Activated naive CD8-positive, alpha-beta T cell (primary cell): ENCODE data around the gene RPS6KB1.
"Not testable (repeated sequence)": the region's sequence is repeated elsewhere in the genome, so short reads cannot be mapped to it uniquely, and the experiment has no call there.

Experiments
- H3K27ac Mint-ChIP-seq: one replicate; pipeline ENCODE4 v1.8.0; 2021; ENCODE audit warnings: mixed read lengths
- H3K27me3 Mint-ChIP-seq: one replicate; pipeline ENCODE4 v1.8.0; 2021; ENCODE audit warnings: mixed read lengths
- H3K36me3 Mint-ChIP-seq: one replicate; pipeline ENCODE4 v1.8.0; 2021; ENCODE audit warnings: mixed read lengths
- H3K4me1 Mint-ChIP-seq: one replicate; pipeline ENCODE4 v1.8.0; 2021; ENCODE audit warnings: low read depth, mixed read lengths
- H3K4me3 Mint-ChIP-seq: one replicate; pipeline ENCODE4 v1.8.0; 2021; ENCODE audit warnings: mild to moderate bottlenecking, mixed read lengths
- H3K9me3 Mint-ChIP-seq: one replicate; pipeline ENCODE4 v1.8.0; 2021; ENCODE audit warnings: low read depth, mixed read lengths

Gene RPS6KB1

GRCh38 chr17:59892924-59893675 lies at the start of gene RPS6KB1, which contains the start of gene TUBD1:
TSS of gene RPS6KB1 (plus strand) at chr17:59893121. CDS start at chr17:59893185, 64 bp downstream.
TSS of gene TUBD1 (minus strand) at chr17:59892943. CDS start at chr17:59891002, 1,941 bp downstream.
- peak within 1 kb of the TSS; percentile 100 for H3K4me3 Mint-ChIP-seq
- H3K36me3 Mint-ChIP-seq, result peaks cover 7% of the 10 kb centered on the region
- H3K9me3 Mint-ChIP-seq, result no peaks in the 10 kb centered on the region
- no peaks in the 10 kb centered on the region for H3K27me3 Mint-ChIP-seq
- H3K4me1 Mint-ChIP-seq, result peaks cover 59% of the 10 kb centered on the region
- H3K27ac Mint-ChIP-seq, result peak within 1 kb of the TSS; percentile 99

- Mint-ChIP-seq H3K36me3 (peaks cover 22% of the 10 kb centered on the region), H3K4me3 (peak overlapping the region; percentile 74), H3K9me3 (no peaks in the 10 kb centered on the region), H3K27ac (peak overlapping the region; percentile 100), H3K27me3 (no peaks in the 10 kb centered on the region), H3K4me1 (peaks cover 69% of the 10 kb centered on the region)
These were observed 47.9 kb upstream of the RPS6KB1 start for GRCh38 chr17:59844884-59845594.

GRCh38 chr17:59845595-59846393 lies 47.1 kb upstream of the RPS6KB1 start:
- no peaks in the 10 kb centered on the region for H3K27me3 Mint-ChIP-seq

GRCh38 chr17:59846394-59847165 lies 46.3 kb upstream of the RPS6KB1 start:
- no peaks in the 10 kb centered on the region for H3K9me3 Mint-ChIP-seq
- peak overlapping the region; percentile 69 for H3K4me3 Mint-ChIP-seq
- H3K27ac Mint-ChIP-seq, result peak overlapping the region; percentile 100
- H3K27me3 Mint-ChIP-seq, result no peaks in the 10 kb centered on the region
- peaks cover 65% of the 10 kb centered on the region for H3K4me1 Mint-ChIP-seq
- H3K36me3 Mint-ChIP-seq, result peaks cover 7% of the 10 kb centered on the region

More at GRCh38 chr17:59845595-59846393, 47.1 kb upstream of the RPS6KB1 start:
- Mint-ChIP-seq H3K27ac (peak overlapping the region; percentile 100), H3K4me1 (peaks cover 67% of the 10 kb centered on the region), H3K4me3 (peak overlapping the region; percentile 74), H3K9me3 (no peaks in the 10 kb centered on the region), H3K36me3 (peaks cover 15% of the 10 kb centered on the region)

- peak overlapping the region; percentile 80 for H3K27ac Mint-ChIP-seq
- H3K27me3 Mint-ChIP-seq, result no peaks in the 10 kb centered on the region
- H3K4me1 Mint-ChIP-seq, result peaks cover 67% of the 10 kb centered on the region
- no peaks in the 10 kb centered on the region for H3K9me3 Mint-ChIP-seq
- no peak overlapping the region for H3K4me3 Mint-ChIP-seq
- no peaks in the 10 kb centered on the region for H3K36me3 Mint-ChIP-seq
These were observed 44.6 kb upstream of the RPS6KB1 start for GRCh38 chr17:59848385-59848668.

GRCh38 chr17:59848778-59849177 lies 44.1 kb upstream of the RPS6KB1 start:
- Mint-ChIP-seq H3K4me1 (peaks cover 66% of the 10 kb centered on the region), H3K9me3 (no peaks in the 10 kb centered on the region), H3K27me3 (no peaks in the 10 kb centered on the region), H3K27ac (peak overlapping the region; percentile 80), H3K36me3 (no peaks in the 10 kb centered on the region), H3K4me3 (peak overlapping the region; percentile 23)

- H3K9me3 Mint-ChIP-seq, H3K27ac Mint-ChIP-seq, H3K27me3 Mint-ChIP-seq, H3K4me3 Mint-ChIP-seq, H3K36me3 Mint-ChIP-seq: not testable (repeated sequence)
- peaks cover 53% of the 10 kb centered on the region for H3K4me1 Mint-ChIP-seq
These were observed 42.6 kb upstream of the RPS6KB1 start for GRCh38 chr17:59850311-59850710.

- Mint-ChIP-seq H3K4me3 (no peak overlapping the region), H3K36me3 (no peaks in the 10 kb centered on the region), H3K9me3 (no peaks in the 10 kb centered on the region), H3K27me3 (no peaks in the 10 kb centered on the region), H3K4me1 (peaks cover 41% of the 10 kb centered on the region), H3K27ac (peak overlapping the region; percentile 64)
These were observed 41.2 kb upstream of the RPS6KB1 start for GRCh38 chr17:59851439-59852375.

- H3K36me3 Mint-ChIP-seq, H3K27me3 Mint-ChIP-seq, H3K9me3 Mint-ChIP-seq: not testable (repeated sequence)
- Mint-ChIP-seq H3K4me1 (peaks cover 35% of the 10 kb centered on the region), H3K4me3 (peak overlapping the region; percentile 57), H3K27ac (peak overlapping the region; percentile 86)
These were observed 40.1 kb upstream of the RPS6KB1 start for GRCh38 chr17:59852847-59853167.

GRCh38 chr17:59853168-59853918 lies 39.6 kb upstream of the RPS6KB1 start:
- Mint-ChIP-seq H3K36me3 (no peaks in the 10 kb centered on the region), H3K9me3 (no peaks in the 10 kb centered on the region), H3K4me3 (peak overlapping the region; percentile 57), H3K4me1 (peaks cover 37% of the 10 kb centered on the region), H3K27ac (peak overlapping the region; percentile 86), H3K27me3 (no peaks in the 10 kb centered on the region)

GRCh38 chr17:59853919-59854729 lies 38.8 kb upstream of the RPS6KB1 start:
- H3K4me3 Mint-ChIP-seq, H3K27me3 Mint-ChIP-seq, H3K27ac Mint-ChIP-seq, H3K9me3 Mint-ChIP-seq, H3K36me3 Mint-ChIP-seq: not testable (repeated sequence)
- peaks cover 36% of the 10 kb centered on the region for H3K4me1 Mint-ChIP-seq

- peak overlapping the region; percentile 67 for H3K27ac Mint-ChIP-seq
- H3K9me3 Mint-ChIP-seq, result no peaks in the 10 kb centered on the region
- no peak overlapping the region for H3K4me3 Mint-ChIP-seq
- H3K36me3 Mint-ChIP-seq, result no peaks in the 10 kb centered on the region
- no peaks in the 10 kb centered on the region for H3K27me3 Mint-ChIP-seq
- peaks cover 31% of the 10 kb centered on the region for H3K4me1 Mint-ChIP-seq
These were observed 35.8 kb upstream of the RPS6KB1 start for GRCh38 chr17:59856859-59857794.
